ENCODE measurements around the gene RNPS1. TPM values are rescaled to one million over a fixed set of nuclear protein-coding genes. Genes with fewer than 3 reads are reported as not detected.

Gene RNPS1
- total and polyA plus RNA-seq, 2 donors (not counting 1 experiment from before 2014, with no cell fraction given), result 209 to 265 TPM

DNA sequence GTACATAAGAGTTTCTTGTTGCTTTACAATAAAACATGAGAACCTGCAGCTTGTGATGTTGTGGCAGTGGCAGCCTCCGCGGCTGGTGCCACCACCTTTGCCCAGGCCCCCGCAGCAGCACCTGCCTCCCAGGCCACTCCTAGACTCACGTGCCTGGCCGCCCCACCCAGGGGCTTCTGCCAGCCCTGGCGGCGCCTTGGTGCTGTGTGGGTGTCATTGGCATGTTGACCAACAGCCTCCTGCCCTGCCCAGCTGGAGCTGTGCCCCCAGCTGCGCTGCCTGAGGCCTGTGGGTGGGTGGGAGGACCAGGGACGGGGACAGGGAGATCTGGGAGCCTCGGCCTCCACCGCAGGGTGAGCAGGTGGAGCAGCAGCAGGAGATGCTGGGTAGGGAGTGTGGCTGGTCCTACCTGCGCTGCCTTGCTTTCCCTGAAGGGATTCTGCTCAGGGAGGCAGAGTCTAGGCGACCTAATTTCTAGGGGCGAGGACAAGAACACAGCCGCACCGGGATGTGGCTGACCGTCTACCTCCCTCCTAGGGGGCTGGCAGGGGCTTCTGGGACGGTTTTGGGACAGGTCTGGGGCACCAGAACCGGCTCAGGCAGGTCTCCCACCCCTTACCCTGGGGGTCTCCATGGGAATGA is 32.1 kb downstream of the RNPS1 start:
- DNase-seq (no peak), ATAC-seq (ENCODE audit: low read depth) (no peak)
- ChIA-PET CTCF (no interaction called here), POLR2A (interaction anchor here (1.1 to 1.4 kb wide), 2 partner anchors 16 to 21 kb away, joined by 4 read pairs; partner anchors contain the start of genes ECI1 and PGP)
- H3K27ac Mint-ChIP-seq, result no peak overlapping the region
- TF ChIP-seq, protein P1, sequence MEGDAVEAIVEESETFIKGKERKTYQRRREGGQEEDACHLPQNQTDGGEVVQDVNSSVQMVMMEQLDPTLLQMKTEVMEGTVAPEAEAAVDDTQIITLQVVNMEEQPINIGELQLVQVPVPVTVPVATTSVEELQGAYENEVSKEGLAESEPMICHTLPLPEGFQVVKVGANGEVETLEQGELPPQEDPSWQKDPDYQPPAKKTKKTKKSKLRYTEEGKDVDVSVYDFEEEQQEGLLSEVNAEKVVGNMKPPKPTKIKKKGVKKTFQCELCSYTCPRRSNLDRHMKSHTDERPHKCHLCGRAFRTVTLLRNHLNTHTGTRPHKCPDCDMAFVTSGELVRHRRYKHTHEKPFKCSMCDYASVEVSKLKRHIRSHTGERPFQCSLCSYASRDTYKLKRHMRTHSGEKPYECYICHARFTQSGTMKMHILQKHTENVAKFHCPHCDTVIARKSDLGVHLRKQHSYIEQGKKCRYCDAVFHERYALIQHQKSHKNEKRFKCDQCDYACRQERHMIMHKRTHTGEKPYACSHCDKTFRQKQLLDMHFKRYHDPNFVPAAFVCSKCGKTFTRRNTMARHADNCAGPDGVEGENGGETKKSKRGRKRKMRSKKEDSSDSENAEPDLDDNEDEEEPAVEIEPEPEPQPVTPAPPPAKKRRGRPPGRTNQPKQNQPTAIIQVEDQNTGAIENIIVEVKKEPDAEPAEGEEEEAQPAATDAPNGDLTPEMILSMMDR (IDR thresholded peaks at IDR 0.05), result no peak
- no peak for TF ChIP-seq EZH2 (IDR thresholded peaks at IDR 0.05; ENCODE audit: borderline replicate concordance, insufficient read depth, low read depth, low read length, poor library complexity, severe bottlenecking)
- intact Hi-C loops (cut with micrococcal nuclease), result no loop called here
- Histone ChIP-seq H3K4me1 (ENCODE audit: control insufficient read depth in 2 of 2, insufficient read depth in 2 of 2, low read length in 2 of 2) (peaks cover 12 to 15% of the 10 kb centered on the region in 2 donors), H3K4me2 (replicated peaks; ENCODE audit: low read depth, low read length, poor library complexity, severe bottlenecking) (peak overlapping the region; percentile 37), H3K4me3 (ENCODE audit: control extremely low read depth in 1 of 5, extremely low read depth in 1 of 5, insufficient read depth in 1 of 5, low read depth in 2 of 5, low read length in 4 of 5) (no peak overlapping the region), H3K9ac (ENCODE audit: low read length) (no peak overlapping the region), H3K79me2 (ENCODE audit: control insufficient read depth, insufficient read depth, low read length) (no peaks in the 10 kb centered on the region), H3K27ac (ENCODE audit: low read length in 2 of 2) (no peak overlapping the region), H2AFZ (ENCODE audit: insufficient read depth, low read depth, low read length, poor library complexity, severe bottlenecking) (no peak overlapping the region), H3K9me3 (ENCODE audit: control extremely low read depth in 1 of 3, control insufficient read depth in 2 of 3, insufficient read depth in 1 of 3, low read length in 2 of 3) (peaks cover 0 to 5% (median 0%) of the 10 kb centered on the region in 3 donors), H4K20me1 (ENCODE audit: control insufficient read depth, insufficient read depth, low read length, poor library complexity, severe bottlenecking) (peaks cover 21% of the 10 kb centered on the region), H3K36me3 (replicated peaks in 1 of 2; ENCODE audit: control extremely low read depth in 1 of 2, control insufficient read depth in 1 of 2, extremely low read depth in 1 of 2, insufficient read depth in 2 of 2, low read length in 1 of 2) (peaks cover 0 to 44% of the 10 kb centered on the region in 2 experiments), H3K27me3 (replicated peaks in 1 of 4; ENCODE audit: control extremely low read depth in 1 of 4, control insufficient read depth in 3 of 4, insufficient read depth in 4 of 4, low read length in 3 of 4) (peaks cover 0 to 27% (median 11%) of the 10 kb centered on the region in 4 experiments)
- no peaks in the 10 kb centered on the region for H3K9me3 Mint-ChIP-seq (ENCODE audit: insufficient read depth)
- peaks cover 3% of the 10 kb centered on the region for H3K27me3 Mint-ChIP-seq
- H3K4me1 Mint-ChIP-seq, result peaks cover 1% of the 10 kb centered on the region
- no peak overlapping the region for H3K4me3 Mint-ChIP-seq
- WGBS (ENCODE audit: insufficient coverage), result 89% methylated on average over 19 of the region's 19 CpGs

DNA sequence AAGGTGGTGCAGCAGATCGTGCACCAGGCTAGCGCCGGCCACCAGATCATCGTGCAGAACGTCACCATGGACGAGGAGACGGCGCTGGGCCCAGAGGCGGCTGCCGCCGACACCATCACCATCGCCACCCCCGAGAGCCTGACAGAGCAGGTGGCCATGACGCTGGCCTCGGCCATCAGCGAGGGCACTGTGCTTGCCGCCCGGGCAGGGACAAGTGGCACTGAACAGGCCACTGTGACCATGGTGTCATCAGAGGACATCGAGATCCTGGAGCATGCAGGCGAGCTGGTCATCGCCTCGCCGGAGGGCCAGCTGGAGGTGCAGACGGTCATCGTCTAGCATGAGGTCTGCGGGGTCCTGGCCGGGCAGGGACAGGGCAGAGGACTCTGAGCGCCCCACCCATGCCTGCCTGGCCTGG is 32.7 kb downstream of the RNPS1 start:
- Mint-ChIP-seq H3K27ac (no peak overlapping the region), H3K4me3 (no peak overlapping the region), H3K27me3 (peaks cover 3% of the 10 kb centered on the region), H3K9me3 (ENCODE audit: insufficient read depth) (no peaks in the 10 kb centered on the region), H3K4me1 (peaks cover 1% of the 10 kb centered on the region)
- Histone ChIP-seq H3K36me3 (replicated peaks in 1 of 2; ENCODE audit: control extremely low read depth in 1 of 2, control insufficient read depth in 1 of 2, extremely low read depth in 1 of 2, insufficient read depth in 2 of 2, low read length in 1 of 2) (peaks cover 0 to 46% of the 10 kb centered on the region in 2 experiments), H2AFZ (ENCODE audit: insufficient read depth, low read depth, low read length, poor library complexity, severe bottlenecking) (no peak overlapping the region), H3K4me2 (replicated peaks; ENCODE audit: low read depth, low read length, poor library complexity, severe bottlenecking) (no peak overlapping the region), H3K9me3 (ENCODE audit: control extremely low read depth in 1 of 3, control insufficient read depth in 2 of 3, insufficient read depth in 1 of 3, low read length in 2 of 3) (peaks cover 0 to 5% (median 0%) of the 10 kb centered on the region in 3 donors), H3K27me3 (replicated peaks in 1 of 4; ENCODE audit: control extremely low read depth in 1 of 4, control insufficient read depth in 3 of 4, insufficient read depth in 4 of 4, low read length in 3 of 4) (peaks cover 0 to 27% (median 11%) of the 10 kb centered on the region in 4 experiments), H3K79me2 (ENCODE audit: control insufficient read depth, insufficient read depth, low read length) (no peaks in the 10 kb centered on the region), H3K4me1 (ENCODE audit: control insufficient read depth in 2 of 2, insufficient read depth in 2 of 2, low read length in 2 of 2) (peaks cover 12 to 15% of the 10 kb centered on the region in 2 donors), H3K4me3 (ENCODE audit: control extremely low read depth in 1 of 5, extremely low read depth in 1 of 5, insufficient read depth in 1 of 5, low read depth in 2 of 5, low read length in 4 of 5) (no peak overlapping the region), H4K20me1 (ENCODE audit: control insufficient read depth, insufficient read depth, low read length, poor library complexity, severe bottlenecking) (peaks cover 26% of the 10 kb centered on the region), H3K27ac (ENCODE audit: low read length in 2 of 2) (no peak overlapping the region), H3K9ac (ENCODE audit: low read length) (no peak overlapping the region)
- DNase-seq, result no peak
- ChIA-PET CTCF (no interaction called here), POLR2A (interaction anchor here (1.1 kb wide), 1 partner anchor 21 kb away, joined by 4 read pairs; the partner anchor contains the start of gene PGP)
- TF ChIP-seq, protein P1 (IDR thresholded peaks at IDR 0.05), result no peak
- no peak for TF ChIP-seq EZH2 (IDR thresholded peaks at IDR 0.05; ENCODE audit: borderline replicate concordance, insufficient read depth, low read depth, low read length, poor library complexity, severe bottlenecking)
- 96% methylated on average over 28 of the region's 28 CpGs for WGBS (ENCODE audit: insufficient coverage)
- ATAC-seq (ENCODE audit: low read depth), result no peak
- intact Hi-C loops (cut with micrococcal nuclease), result no loop called here

Data from B cell (primary cell).